ENCODE measurements around the gene FNBP1. TPM values are rescaled to one million over a fixed set of nuclear protein-coding genes. Genes with fewer than 3 reads are reported as not detected.

The FNBP1 gene
- total RNA-seq, 2 experiments from 2014 or later, result 266 to 268 TPM

GRCh38 chr9:129962889-129963703 is 79.9 kb downstream of the FNBP1 start:
- TF ChIP-seq CTCF (IDR thresholded peaks at IDR 0.05), result no peak
- Mint-ChIP-seq H3K4me1 (ENCODE audit: low read depth) (peaks cover 82% of the 10 kb centered on the region), H3K27ac (peak overlapping the region; percentile 89), H3K27me3 (no peaks in the 10 kb centered on the region), H3K36me3 (ENCODE audit: low read depth) (peaks cover 81% of the 10 kb centered on the region), H3K4me3 (peak overlapping the region; percentile 79), H3K9me3 (no peaks in the 10 kb centered on the region)
- CTCF ChIA-PET, result interaction anchor here (1.1 to 1.4 kb wide), 2 partner anchors 76 to 78 kb away, joined by 3 to 5 read pairs; no protein-coding TSS in a partner anchor
- peak; percentile 86 for DNase-seq
- peak; percentile 93 for ATAC-seq
- intact Hi-C loops (cut with micrococcal nuclease), result loop anchor here (5.0 kb wide), 1 partner anchor 76 kb away; no protein-coding TSS in a partner anchor
- POLR2A ChIA-PET, result interaction anchor here (0.9 to 3.0 kb wide), 20 partner anchors 9 to 77 kb away, joined by 3 to 12 read pairs (median 4); no protein-coding TSS in a partner anchor

- intact Hi-C loops (cut with micrococcal nuclease), result loop anchor here (5.0 kb wide), 1 partner anchor 75 kb away; no protein-coding TSS in a partner anchor
- Mint-ChIP-seq H3K27me3 (no peaks in the 10 kb centered on the region), H3K4me3 (peak overlapping the region; percentile 79), H3K9me3 (no peaks in the 10 kb centered on the region), H3K36me3 (ENCODE audit: low read depth) (peaks cover 82% of the 10 kb centered on the region), H3K4me1 (ENCODE audit: low read depth) (peaks cover 87% of the 10 kb centered on the region), H3K27ac (peak overlapping the region; percentile 89)
- ATAC-seq, result no peak
- no peak for DNase-seq
- ChIA-PET CTCF (interaction anchor here (0.8 to 1.4 kb wide), 3 partner anchors 11 to 77 kb away, joined by 3 to 5 read pairs (median 3); no protein-coding TSS in a partner anchor), POLR2A (interaction anchor here (0.6 to 3.0 kb wide), 17 partner anchors 9 to 79 kb away, joined by 3 to 12 read pairs (median 4); no protein-coding TSS in a partner anchor)
- no peak for TF ChIP-seq CTCF (IDR thresholded peaks at IDR 0.05)
Observed at GRCh38 chr9:129962451-129962864, 80.5 kb downstream of the FNBP1 start.

- Mint-ChIP-seq H3K4me1 (ENCODE audit: low read depth) (peaks cover 76% of the 10 kb centered on the region), H3K36me3 (ENCODE audit: low read depth) (peaks cover 78% of the 10 kb centered on the region), H3K4me3 (no peak overlapping the region), H3K27ac (peak overlapping the region; percentile 89), H3K9me3 (no peaks in the 10 kb centered on the region), H3K27me3 (no peaks in the 10 kb centered on the region)
- no peak for TF ChIP-seq CTCF (IDR thresholded peaks at IDR 0.05)
- intact Hi-C loops (cut with micrococcal nuclease), result no loop called here
- CTCF ChIA-PET, result interaction anchor here (0.6 to 1.4 kb wide), 3 partner anchors 10 to 202 kb away, joined by 3 to 4 read pairs (median 3); no protein-coding TSS in a partner anchor
- no peak for DNase-seq
- POLR2A ChIA-PET, result interaction anchor here (0.5 to 4.8 kb wide), 12 partner anchors 9 to 81 kb away, joined by 3 to 25 read pairs (median 4); no protein-coding TSS in a partner anchor
- no peak for ATAC-seq
Observed at GRCh38 chr9:129958796-129959195, 84.2 kb downstream of the FNBP1 start.

GRCh38 chr9:129954868-129955550 is 88.0 kb downstream of the FNBP1 start:
- Mint-ChIP-seq H3K4me1 (ENCODE audit: low read depth) (peaks cover 52% of the 10 kb centered on the region), H3K27ac (peak overlapping the region; percentile 70)
- CTCF ChIA-PET, result no interaction called here

More at GRCh38 chr9:129954868-129955550, 88.0 kb downstream of the FNBP1 start:
- no peak for DNase-seq
- no peak for ATAC-seq
- Mint-ChIP-seq H3K27me3 (no peaks in the 10 kb centered on the region), H3K36me3 (ENCODE audit: low read depth) (peaks cover 76% of the 10 kb centered on the region), H3K4me3 (no peak overlapping the region), H3K9me3 (no peaks in the 10 kb centered on the region)
- POLR2A ChIA-PET, result interaction anchor here (0.6 to 4.8 kb wide), 6 partner anchors 10 to 184 kb away, joined by 3 to 23 read pairs (median 4); no protein-coding TSS in a partner anchor
- no peak for TF ChIP-seq CTCF (IDR thresholded peaks at IDR 0.05)
- intact Hi-C loops (cut with micrococcal nuclease), result no loop called here
